WTC11 (cell line): Measurements from ENCODE around the gene LCN10.

Experiments used
- ATF1 ChIP-seq: sonication (generic); formaldehyde crosslinking; IDR thresholded peaks from 2 replicates; pipeline ENCODE4 v1.8.1; 2023; ENCODE audit warnings: mild to moderate bottlenecking, moderate library complexity, missing genetic modification reagents
- CBFB ChIP-seq: sonication (generic); formaldehyde crosslinking; IDR thresholded peaks from 2 replicates; pipeline ENCODE4 v1.8.1; 2022; ENCODE audit warnings: mild to moderate bottlenecking, low read depth, missing genetic modification reagents
- E2F4 ChIP-seq: sonication (generic); formaldehyde crosslinking; IDR thresholded peaks from 2 replicates; pipeline ENCODE4 v1.8.1; 2022; ENCODE audit warnings: low read depth, mild to moderate bottlenecking, moderate library complexity, missing genetic modification reagents, borderline replicate concordance
- ESRRA ChIP-seq: sonication (generic); formaldehyde crosslinking; IDR thresholded peaks from 2 replicates; pipeline ENCODE4 v1.8.1; 2022; ENCODE audit warnings: mild to moderate bottlenecking, missing genetic modification reagents, borderline replicate concordance
- IRF2 ChIP-seq: sonication (generic); formaldehyde crosslinking; IDR thresholded peaks from 2 replicates; pipeline ENCODE4 v1.8.0; 2022; ENCODE audit warnings: low read depth, missing genetic modification reagents, borderline replicate concordance
- STAT6 ChIP-seq: sonication (generic); formaldehyde crosslinking; conservative IDR thresholded peaks from 2 replicates; pipeline ENCODE4 v1.8.1; 2023; ENCODE audit warnings: mild to moderate bottlenecking, low read depth, missing genetic modification reagents, moderate library complexity
- ZNF219 ChIP-seq: sonication (generic); formaldehyde crosslinking; IDR thresholded peaks from 2 replicates; pipeline ENCODE4 v1.8.0; 2023; ENCODE audit warnings: missing genetic modification reagents, mild to moderate bottlenecking, borderline replicate concordance
- ZNF423 ChIP-seq: fragments of 250-450 bp; sonication (Bioruptor Pico); IDR thresholded peaks from 2 replicates; pipeline ENCODE4 v2.1.2; 2022; ENCODE audit warnings: mild to moderate bottlenecking, moderate library complexity
- TF ChIP-seq, protein P1 (sequence below): sonication (generic); formaldehyde crosslinking; IDR thresholded peaks from 2 replicates; pipeline ENCODE4 v1.8.0; 2022; ENCODE audit warnings: mild to moderate bottlenecking, missing genetic modification reagents
- TF ChIP-seq, protein P2 (sequence below): fragments of 200-600 bp; IDR thresholded peaks from 2 replicates; pipeline ENCODE4 v1.8.0; 2022; ENCODE audit warnings: antibody characterized with exemption
- TF ChIP-seq, protein P3 (sequence below): sonication (generic); formaldehyde crosslinking; conservative IDR thresholded peaks from 2 replicates; pipeline ENCODE4 v1.8.1; 2022; ENCODE audit warnings: mild to moderate bottlenecking, missing genetic modification reagents

DNA sequence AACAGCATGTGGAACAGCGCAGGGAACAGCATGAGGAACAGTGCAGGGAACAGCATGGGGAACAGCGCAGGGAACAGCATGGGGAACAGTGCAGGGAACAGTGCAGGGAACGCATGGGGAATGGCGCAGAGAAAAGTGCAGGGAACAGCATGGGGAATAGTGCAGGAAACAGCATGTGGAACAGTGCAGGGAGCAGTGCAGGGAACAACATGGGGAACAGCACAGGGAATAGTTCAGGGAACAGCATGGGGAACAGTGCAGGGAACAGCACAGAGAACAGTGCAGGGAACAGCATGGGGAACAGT is 13.3 kb upstream of the LCN10 start:
- TF ChIP-seq, protein P1, sequence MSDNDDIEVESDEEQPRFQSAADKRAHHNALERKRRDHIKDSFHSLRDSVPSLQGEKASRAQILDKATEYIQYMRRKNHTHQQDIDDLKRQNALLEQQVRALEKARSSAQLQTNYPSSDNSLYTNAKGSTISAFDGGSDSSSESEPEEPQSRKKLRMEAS: no peak
- TF ChIP-seq ZNF423 (CRISPR knock-in tag) (no peak), CBFB (CRISPR knock-in tag) (no peak), ZNF219 (CRISPR knock-in tag) (no peak), ATF1 (CRISPR knock-in tag) (no peak), STAT6 (CRISPR knock-in tag) (no peak), IRF2 (no peak), E2F4 (CRISPR knock-in tag) (no peak), ESRRA (no peak)
- TF ChIP-seq, protein P2, sequence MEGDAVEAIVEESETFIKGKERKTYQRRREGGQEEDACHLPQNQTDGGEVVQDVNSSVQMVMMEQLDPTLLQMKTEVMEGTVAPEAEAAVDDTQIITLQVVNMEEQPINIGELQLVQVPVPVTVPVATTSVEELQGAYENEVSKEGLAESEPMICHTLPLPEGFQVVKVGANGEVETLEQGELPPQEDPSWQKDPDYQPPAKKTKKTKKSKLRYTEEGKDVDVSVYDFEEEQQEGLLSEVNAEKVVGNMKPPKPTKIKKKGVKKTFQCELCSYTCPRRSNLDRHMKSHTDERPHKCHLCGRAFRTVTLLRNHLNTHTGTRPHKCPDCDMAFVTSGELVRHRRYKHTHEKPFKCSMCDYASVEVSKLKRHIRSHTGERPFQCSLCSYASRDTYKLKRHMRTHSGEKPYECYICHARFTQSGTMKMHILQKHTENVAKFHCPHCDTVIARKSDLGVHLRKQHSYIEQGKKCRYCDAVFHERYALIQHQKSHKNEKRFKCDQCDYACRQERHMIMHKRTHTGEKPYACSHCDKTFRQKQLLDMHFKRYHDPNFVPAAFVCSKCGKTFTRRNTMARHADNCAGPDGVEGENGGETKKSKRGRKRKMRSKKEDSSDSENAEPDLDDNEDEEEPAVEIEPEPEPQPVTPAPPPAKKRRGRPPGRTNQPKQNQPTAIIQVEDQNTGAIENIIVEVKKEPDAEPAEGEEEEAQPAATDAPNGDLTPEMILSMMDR: no peak
- TF ChIP-seq, protein P3, sequence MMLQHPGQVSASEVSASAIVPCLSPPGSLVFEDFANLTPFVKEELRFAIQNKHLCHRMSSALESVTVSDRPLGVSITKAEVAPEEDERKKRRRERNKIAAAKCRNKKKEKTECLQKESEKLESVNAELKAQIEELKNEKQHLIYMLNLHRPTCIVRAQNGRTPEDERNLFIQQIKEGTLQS (CRISPR knock-in tag): no peak
